DOHH2 (cell line): ENCODE measurements around the gene FRY.

Experiments used
- EZH2phosphoT487 ChIP-seq: fragments of 200-600 bp; sonication (generic); IDR thresholded peaks from 2 replicates; pipeline ENCODE4 v1.6.1; 2017; ENCODE audit warnings: borderline replicate concordance, mild to moderate bottlenecking, antibody characterized with exemption, low read length, moderate library complexity, mixed read lengths
- TF ChIP-seq, protein P1 (sequence below): fragments of 200-600 bp; sonication (generic); IDR thresholded peaks from one replicate; pipeline ENCODE4 v1.5.1; 2014; ENCODE audit warnings: antibody characterized with exemption, mild to moderate bottlenecking, low read depth, low read length; ENCODE audit not compliant: poor library complexity, severe bottlenecking

GRCh38 chr13:32080328-32080744, 48.8 kb downstream of the FRY start:
- TF ChIP-seq, protein P1, sequence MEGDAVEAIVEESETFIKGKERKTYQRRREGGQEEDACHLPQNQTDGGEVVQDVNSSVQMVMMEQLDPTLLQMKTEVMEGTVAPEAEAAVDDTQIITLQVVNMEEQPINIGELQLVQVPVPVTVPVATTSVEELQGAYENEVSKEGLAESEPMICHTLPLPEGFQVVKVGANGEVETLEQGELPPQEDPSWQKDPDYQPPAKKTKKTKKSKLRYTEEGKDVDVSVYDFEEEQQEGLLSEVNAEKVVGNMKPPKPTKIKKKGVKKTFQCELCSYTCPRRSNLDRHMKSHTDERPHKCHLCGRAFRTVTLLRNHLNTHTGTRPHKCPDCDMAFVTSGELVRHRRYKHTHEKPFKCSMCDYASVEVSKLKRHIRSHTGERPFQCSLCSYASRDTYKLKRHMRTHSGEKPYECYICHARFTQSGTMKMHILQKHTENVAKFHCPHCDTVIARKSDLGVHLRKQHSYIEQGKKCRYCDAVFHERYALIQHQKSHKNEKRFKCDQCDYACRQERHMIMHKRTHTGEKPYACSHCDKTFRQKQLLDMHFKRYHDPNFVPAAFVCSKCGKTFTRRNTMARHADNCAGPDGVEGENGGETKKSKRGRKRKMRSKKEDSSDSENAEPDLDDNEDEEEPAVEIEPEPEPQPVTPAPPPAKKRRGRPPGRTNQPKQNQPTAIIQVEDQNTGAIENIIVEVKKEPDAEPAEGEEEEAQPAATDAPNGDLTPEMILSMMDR = no peak
- no peak for TF ChIP-seq EZH2phosphoT487
